Adrenal gland (tissue), 12 donors: ENCODE data around the gene EFTUD2. TPM values are rescaled to one million over a fixed set of nuclear protein-coding genes. Genes with fewer than 3 reads are reported as not detected.

ENCODE experiments used
- DNase-seq, 7 donors: peaks; one replicate each; pipeline ENCODE4 v3.0.0-alpha.2; 2019 to 2020
- H3K27ac ChIP-seq, 5 donors: fragments of 200-600 bp; sonication (generic) in 4 of 5; 1 replicate in 3 of 5; 2 replicates in 2 of 5; pipeline versions ENCODE4 v1.5.1 to v1.8.0; 2016 to 2020; ENCODE audit warnings: mild to moderate bottlenecking in 1 of 5
- H3K27me3 ChIP-seq: fragments of 200-600 bp; 2 replicates; pipeline ENCODE4 v1.8.0; 2021
- H3K36me3 ChIP-seq, 2 donors: fragments of 200-600 bp; replicated peaks in 1 of 2; 1 replicate in 1 of 2; 2 replicates in 1 of 2; pipeline versions ENCODE4 v1.5.1 to v1.8.0; 2018 to 2022
- H3K4me1 ChIP-seq, 2 donors: fragments of 200-600 bp; replicated peaks in 1 of 2; 1 replicate in 1 of 2; 2 replicates in 1 of 2; pipeline versions ENCODE4 v1.5.1 to v1.8.0; 2018 to 2021
- H3K4me3 ChIP-seq, 4 donors: fragments of 200-600 bp; sonication (generic) in 3 of 4; one replicate each; pipeline ENCODE4 v1.5.1; 2016 to 2018
- H3K9me3 ChIP-seq, 3 donors: fragments of 200-600 bp; sonication (generic) in 1 of 3; replicated peaks in 1 of 3; 1 replicate in 2 of 3; 2 replicates in 1 of 3; pipeline versions ENCODE4 v1.5.1 to v1.8.0; 2016 to 2021
- CTCF ChIP-seq, 6 experiments: fragments of 450-650 bp in 4 of 6; fragments of 200-600 bp in 2 of 6; sonication (generic) in 1 of 6; IDR thresholded peaks; 1 replicate in 5 of 6; 2 replicates in 1 of 6; pipeline versions ENCODE4 v1.5.1 to v1.8.0; 2016 to 2021; ENCODE audit warnings: antibody characterized with exemption in 6 of 6, mild to moderate bottlenecking in 2 of 6, moderate library complexity in 1 of 6
- POLR2A ChIP-seq, 2 donors: fragments of 450-650 bp; IDR thresholded peaks; one replicate each; pipeline ENCODE4 v1.6.1; 2017; ENCODE audit warnings: antibody characterized with exemption in 2 of 2, mild to moderate bottlenecking in 2 of 2, moderate library complexity in 1 of 2
- WGBS, 4 donors: extraction: QIAGEN DNeasy Blood & Tissue Kit in 2 of 4; methylation state at CpG; one replicate each; pipeline versions ENCODE4 v1.1.5 to v1.1.7; 2013 to 2017; 5-methylcytosine and 5-hydroxymethylcytosine counted together
- intact Hi-C, 2 donors: fragments of 100-400 bp; cut with DNase I; formaldehyde crosslinking; loops; one replicate each; pipeline versions ENCODE4 v1.14.1 to v1.15.0; 2022 to 2023
- polyA plus RNA-seq, 3 donors: library from polyadenylated mRNA; stranded (reverse); fragments of 200-250 nt in 2 of 3; fragments of 350-450 nt in 1 of 3; fragmentation: Illumina TruSeq in 1 of 3; extraction: RNeasy Lipid Tissue Mini Kit (QIAGEN cat#74804) in 1 of 3; gene quantifications; one replicate each; pipeline ENCODE4 v1.2.3, GENCODE V29; 2013 to 2014
- total RNA-seq, 9 donors: library from RNA; depleted of rRNA in 4 of 9; stranded (reverse); fragments of >200 nt in 4 of 9; fragments of 120-200 nt in 1 of 9; fragmentation: NEBNext Ultra II Directional in 1 of 9; extraction: Animal tissue kit (Norgen Biotek cat#: 25700) in 1 of 9; gene quantifications; one replicate each; pipeline versions ENCODE4 v1.1.0 to v1.2.4, GENCODE V29; 2013 to 2023
- donor health status: healthy with polysubstance abuse.
- donor health status: Bipolar disorder and iron deficiency.
- donor health status: DM: yes; HTN: yes; CAD: no.
- donor health status: DM: no; HTN: no; CAD: no.
- donor health status: DM: no; HTN: no; CAD: no.
- donor health status: DM: yes; HTN: yes; CAD: no.

The EFTUD2 gene
- total and polyA plus RNA-seq, 12 donors = 30.5 to 122 (median 87.2) TPM

DNA sequence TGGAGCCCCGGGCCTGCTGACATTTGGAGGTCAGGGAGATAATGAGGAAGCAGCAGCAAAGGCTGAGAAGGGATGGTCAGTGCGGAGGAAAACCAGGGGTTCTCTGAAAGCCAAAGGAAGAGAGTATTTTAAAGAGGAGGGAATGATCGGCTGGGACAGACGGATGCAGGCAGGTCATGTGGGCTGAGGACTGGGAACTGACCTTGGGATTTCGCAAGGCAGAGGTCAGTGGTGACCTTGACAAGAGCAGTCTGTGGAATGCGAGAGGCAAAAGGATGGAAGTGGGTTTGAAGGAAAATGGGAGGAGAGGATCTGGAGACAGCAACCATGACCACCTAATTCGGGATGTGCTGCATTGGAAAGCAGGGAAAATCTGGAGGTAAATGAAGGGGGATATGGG, 10.2 kb downstream of the EFTUD2 start:
- Histone ChIP-seq H3K27ac (peak overlapping the region in 3 of 5 donors; percentile 1 to 50 (median 34)), H3K4me3 (no peak overlapping the region), H3K27me3 (no peaks in the 10 kb centered on the region), H3K9me3 (no peaks in the 10 kb centered on the region), H3K36me3 (peaks cover 0 to 63% of the 10 kb centered on the region in 2 donors), H3K4me1 (peaks cover 25 to 32% of the 10 kb centered on the region in 2 donors)
- no peak for TF ChIP-seq CTCF (IDR thresholded peaks at IDR 0.05)
- TF ChIP-seq POLR2A (IDR thresholded peaks at IDR 0.05) = no peak
- peak in 5 of 7 donors; percentile 46 to 59 (median 51) for DNase-seq
- WGBS, 4 donors = 34 to 44% (median 42%) methylated on average over 7 of the region's 7 CpGs
- intact Hi-C loops = no loop called here

DNA sequence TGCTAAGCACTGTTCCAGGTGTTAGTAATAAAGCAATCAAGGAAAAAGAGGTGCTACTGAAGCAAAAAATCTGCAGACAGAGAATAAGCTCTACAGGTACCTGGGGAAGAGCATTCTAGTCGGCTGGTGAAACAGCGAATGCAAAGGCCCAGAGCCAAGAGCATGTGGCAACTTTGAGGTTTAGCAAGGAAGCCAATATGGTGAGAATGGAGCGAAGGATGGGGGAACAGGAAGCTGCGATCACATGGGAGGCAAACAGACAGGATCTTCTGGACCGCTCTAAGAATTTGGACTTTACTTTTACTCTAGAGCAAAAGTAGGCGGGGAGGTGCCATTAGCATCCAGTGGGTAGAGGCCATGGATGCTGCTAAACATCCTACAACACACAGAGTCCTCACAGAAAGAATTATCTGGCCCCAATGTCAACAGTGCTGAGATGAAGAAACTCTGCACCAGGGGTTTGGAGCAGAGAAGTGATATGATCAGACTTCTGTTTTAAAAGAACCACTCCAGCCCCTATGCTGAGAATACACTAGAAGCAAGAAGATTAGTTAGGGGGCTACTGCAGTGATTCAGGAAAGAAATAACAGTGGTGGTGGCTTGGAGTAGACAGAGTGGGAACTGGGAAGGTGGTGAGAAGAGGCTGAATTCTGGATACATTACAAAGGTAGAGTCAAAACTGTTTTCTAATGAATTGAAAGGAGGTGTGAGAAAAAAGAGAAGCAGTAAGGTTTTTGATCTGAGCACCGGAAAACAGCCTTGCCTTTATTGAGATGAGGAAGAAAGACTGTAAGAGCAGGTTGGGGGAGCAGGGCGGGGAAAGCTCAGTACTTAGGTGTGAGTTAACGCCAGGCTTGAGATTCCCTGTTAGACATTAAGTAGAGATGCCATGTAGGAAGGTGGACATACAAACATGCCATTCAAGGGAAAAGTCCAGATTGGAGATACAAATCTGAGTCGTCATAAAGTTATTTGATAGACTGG, 11.0 kb downstream of the EFTUD2 start:
- no peak overlapping the region for H3K4me3 ChIP-seq
- WGBS, 4 donors = 72 to 75% (median 72%) methylated on average over 10 of the region's 10 CpGs

DNA sequence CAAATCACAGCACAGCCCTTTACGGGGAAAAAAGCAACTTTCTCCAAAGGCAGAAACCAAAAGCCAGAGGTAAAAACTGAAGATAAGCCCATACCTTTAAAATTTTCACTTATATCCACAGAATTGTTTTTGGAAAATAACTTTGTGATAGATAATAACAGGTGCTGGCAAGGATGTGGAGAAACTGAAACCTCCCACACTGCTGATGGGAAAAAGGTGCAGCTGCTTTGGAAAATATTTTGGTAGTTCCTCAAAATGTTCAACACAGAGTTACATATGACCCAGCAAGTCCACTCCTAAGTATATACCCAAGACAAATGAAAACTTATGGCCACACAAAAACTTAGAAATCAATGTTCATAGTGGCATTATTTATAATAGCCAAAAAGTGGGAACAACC, 12.2 kb downstream of the EFTUD2 start:
- peaks cover 0 to 64% of the 10 kb centered on the region in 2 donors for H3K36me3 ChIP-seq
- intact Hi-C loops = no loop called here
- 91 to 100% (median 95%) methylated on average over 1 of the region's 1 CpG for WGBS, 4 donors
- no peak overlapping the region for H3K27ac ChIP-seq
- H3K9me3 ChIP-seq = no peaks in the 10 kb centered on the region
- H3K27me3 ChIP-seq = no peaks in the 10 kb centered on the region
- TF ChIP-seq CTCF (IDR thresholded peaks at IDR 0.05) = no peak
- TF ChIP-seq POLR2A (IDR thresholded peaks at IDR 0.05) = no peak
- H3K4me1 ChIP-seq = peaks cover 25 to 32% of the 10 kb centered on the region in 2 donors
- H3K4me3 ChIP-seq = no peak overlapping the region
- DNase-seq = no peak

More for the DNA sequence above, 11.0 kb downstream of the EFTUD2 start:
- H3K9me3 ChIP-seq = no peaks in the 10 kb centered on the region
- peaks cover 0 to 63% of the 10 kb centered on the region in 2 donors for H3K36me3 ChIP-seq
- TF ChIP-seq CTCF (IDR thresholded peaks at IDR 0.05) (no peak), POLR2A (IDR thresholded peaks at IDR 0.05) (no peak)
- intact Hi-C loops = no loop called here
- H3K27ac ChIP-seq = peak overlapping the region in 3 of 5 donors; percentile 1 to 50 (median 34)
- peaks cover 25 to 32% of the 10 kb centered on the region in 2 donors for H3K4me1 ChIP-seq
- peak in 1 of 7 donors; percentile 50 for DNase-seq
- no peaks in the 10 kb centered on the region for H3K27me3 ChIP-seq

DNA sequence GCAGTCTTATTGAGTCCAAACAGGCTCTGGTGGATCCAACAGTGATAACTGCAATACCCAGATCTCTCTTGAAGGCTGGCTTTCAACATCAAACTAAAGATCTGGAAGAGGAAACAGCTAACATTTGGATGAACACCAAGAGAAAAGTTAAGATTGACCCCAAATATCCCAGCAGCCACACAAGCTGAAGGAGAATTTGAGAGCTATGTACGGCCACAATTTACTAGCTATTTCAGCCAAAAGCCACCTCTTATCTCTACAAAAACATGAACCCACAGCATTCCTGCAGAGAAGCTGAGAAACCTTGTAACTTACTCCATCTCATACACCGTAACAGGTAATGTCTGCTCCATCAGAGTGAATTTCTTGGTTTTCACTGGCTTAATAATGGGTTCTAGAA, 14.3 kb downstream of the EFTUD2 start:
- Histone ChIP-seq H3K36me3 (peaks cover 0 to 72% of the 10 kb centered on the region in 2 donors), H3K27ac (peak overlapping the region in 1 of 5 donors; percentile 2), H3K4me1 (peaks cover 25 to 39% of the 10 kb centered on the region in 2 donors), H3K27me3 (no peaks in the 10 kb centered on the region), H3K9me3 (no peaks in the 10 kb centered on the region), H3K4me3 (no peak overlapping the region)
- TF ChIP-seq CTCF (IDR thresholded peaks at IDR 0.05) (no peak), POLR2A (IDR thresholded peaks at IDR 0.05) (no peak)
- WGBS, 4 donors = 49 to 65% (median 56%) methylated on average over 2 of the region's 2 CpGs
- no peak for DNase-seq
- intact Hi-C loops = no loop called here
